ENCODE measurements around the gene RBBP8. TPM values are rescaled to one million over a fixed set of nuclear protein-coding genes. Genes with fewer than 3 reads are reported as not detected.

Gene RBBP8
- polyA plus RNA-seq, 3 donors = 5.8 to 9.6 (median 7.8) TPM

DNA sequence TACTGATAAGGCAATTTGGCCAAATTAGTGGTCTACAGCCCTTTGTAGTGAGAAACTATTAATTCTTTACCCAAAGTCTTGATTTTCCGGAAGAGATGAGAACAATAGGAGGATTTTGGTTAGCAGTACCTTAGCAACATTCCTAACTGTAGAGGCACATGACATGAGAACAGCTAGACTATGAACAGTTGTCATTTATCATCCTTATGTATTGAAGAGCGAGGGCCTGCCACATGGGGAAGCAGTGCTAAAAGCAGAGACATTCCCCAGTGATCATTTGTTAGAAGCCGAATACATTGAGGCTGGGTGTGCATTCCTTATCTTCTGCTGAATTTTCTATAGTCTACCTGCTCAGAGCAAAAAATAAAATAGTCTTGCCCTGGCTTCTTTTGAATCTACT, 65.2 kb downstream of the RBBP8 start:
- Mint-ChIP-seq H3K4me1 (no peaks in the 10 kb centered on the region), H3K4me3 (no peak overlapping the region), H3K9me3 (no peaks in the 10 kb centered on the region), H3K27ac (no peak overlapping the region), H3K36me3 (peaks cover 47 to 52% of the 10 kb centered on the region in 2 donors), H3K27me3 (ENCODE audit: low read depth in 3 of 3) (no peaks in the 10 kb centered on the region)
- intact Hi-C loops (cut with micrococcal nuclease) = no loop called here
- Histone ChIP-seq H3K27me3 (ENCODE audit: control insufficient read depth in 2 of 2, insufficient read depth in 2 of 2, low read length in 2 of 2) (no peaks in the 10 kb centered on the region), H3K27ac (ENCODE audit: low read depth in 1 of 2, low read length in 2 of 2) (no peak overlapping the region), H3K4me3 (replicated peaks in 1 of 3; ENCODE audit: low read depth in 2 of 3, low read length in 3 of 3) (no peak overlapping the region), H3K9me3 (replicated peaks in 1 of 2; ENCODE audit: control insufficient read depth in 1 of 2, insufficient read depth in 1 of 2, low read length in 2 of 2) (no peaks in the 10 kb centered on the region), H4K20me1 (ENCODE audit: insufficient read depth, low read length) (no peaks in the 10 kb centered on the region), H3K36me3 (replicated peaks in 1 of 2; ENCODE audit: control insufficient read depth in 1 of 2, insufficient read depth in 2 of 2, low read length in 2 of 2) (peaks cover 17 to 63% of the 10 kb centered on the region in 2 donors), H3K79me2 (ENCODE audit: insufficient read depth, low read length) (no peaks in the 10 kb centered on the region), H3K4me1 (ENCODE audit: control insufficient read depth in 1 of 2, insufficient read depth in 2 of 2, low read length in 2 of 2) (no peaks in the 10 kb centered on the region), H2AFZ (ENCODE audit: insufficient read depth, low read depth, low read length, poor library complexity, severe bottlenecking) (no peak overlapping the region), H3K9ac (ENCODE audit: insufficient read depth, low read length, poor library complexity, severe bottlenecking) (no peak overlapping the region), H3K4me2 (replicated peaks; ENCODE audit: extremely low read depth, low read length, poor library complexity, severe bottlenecking) (no peak overlapping the region)
- DNase-seq = no peak
- WGBS (ENCODE audit: insufficient coverage) = 100% methylated on average over 1 of the region's 3 CpGs
- TF ChIP-seq, protein P1, sequence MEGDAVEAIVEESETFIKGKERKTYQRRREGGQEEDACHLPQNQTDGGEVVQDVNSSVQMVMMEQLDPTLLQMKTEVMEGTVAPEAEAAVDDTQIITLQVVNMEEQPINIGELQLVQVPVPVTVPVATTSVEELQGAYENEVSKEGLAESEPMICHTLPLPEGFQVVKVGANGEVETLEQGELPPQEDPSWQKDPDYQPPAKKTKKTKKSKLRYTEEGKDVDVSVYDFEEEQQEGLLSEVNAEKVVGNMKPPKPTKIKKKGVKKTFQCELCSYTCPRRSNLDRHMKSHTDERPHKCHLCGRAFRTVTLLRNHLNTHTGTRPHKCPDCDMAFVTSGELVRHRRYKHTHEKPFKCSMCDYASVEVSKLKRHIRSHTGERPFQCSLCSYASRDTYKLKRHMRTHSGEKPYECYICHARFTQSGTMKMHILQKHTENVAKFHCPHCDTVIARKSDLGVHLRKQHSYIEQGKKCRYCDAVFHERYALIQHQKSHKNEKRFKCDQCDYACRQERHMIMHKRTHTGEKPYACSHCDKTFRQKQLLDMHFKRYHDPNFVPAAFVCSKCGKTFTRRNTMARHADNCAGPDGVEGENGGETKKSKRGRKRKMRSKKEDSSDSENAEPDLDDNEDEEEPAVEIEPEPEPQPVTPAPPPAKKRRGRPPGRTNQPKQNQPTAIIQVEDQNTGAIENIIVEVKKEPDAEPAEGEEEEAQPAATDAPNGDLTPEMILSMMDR (IDR thresholded peaks at IDR 0.05) = no peak

DNA sequence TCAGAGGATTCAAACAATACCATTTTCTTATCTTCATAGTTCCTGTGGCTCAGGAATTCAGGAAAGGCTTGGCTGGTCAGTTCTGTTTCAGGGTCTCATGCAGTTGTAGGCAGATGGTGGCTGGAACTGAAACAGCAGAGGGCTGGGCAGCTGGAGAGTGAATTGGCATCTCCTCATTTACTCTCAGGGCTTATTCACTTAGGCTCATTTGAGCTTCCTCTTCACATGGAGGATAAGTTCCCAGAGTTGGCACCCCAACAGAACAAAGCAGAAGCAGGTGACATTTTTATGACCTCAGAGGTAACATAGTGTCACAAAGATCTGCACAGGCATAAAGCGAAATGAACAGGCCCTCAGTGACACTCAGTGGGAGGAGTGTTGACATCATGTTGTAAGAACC, 66.1 kb downstream of the RBBP8 start:
- H3K4me1 ChIP-seq (ENCODE audit: control insufficient read depth in 1 of 2, insufficient read depth in 2 of 2, low read length in 2 of 2) = no peaks in the 10 kb centered on the region
- H4K20me1 ChIP-seq (ENCODE audit: insufficient read depth, low read length) = no peaks in the 10 kb centered on the region
- no CpG with 5 or more reads among the region's 1 CpG for WGBS (ENCODE audit: insufficient coverage)
- no peak overlapping the region for H3K27ac ChIP-seq (ENCODE audit: low read depth in 1 of 2, low read length in 2 of 2)
- H3K36me3 ChIP-seq (replicated peaks in 1 of 2; ENCODE audit: control insufficient read depth in 1 of 2, insufficient read depth in 2 of 2, low read length in 2 of 2) = peaks cover 17 to 65% of the 10 kb centered on the region in 2 donors
- no peak overlapping the region for H3K9ac ChIP-seq (ENCODE audit: insufficient read depth, low read length, poor library complexity, severe bottlenecking)
- Mint-ChIP-seq H3K27ac (no peak overlapping the region), H3K27me3 (ENCODE audit: low read depth in 3 of 3) (no peaks in the 10 kb centered on the region), H3K4me3 (no peak overlapping the region), H3K9me3 (no peaks in the 10 kb centered on the region), H3K4me1 (no peaks in the 10 kb centered on the region), H3K36me3 (peaks cover 43 to 56% of the 10 kb centered on the region in 2 donors)
- no peak overlapping the region for H2AFZ ChIP-seq (ENCODE audit: insufficient read depth, low read depth, low read length, poor library complexity, severe bottlenecking)
- H3K4me2 ChIP-seq (replicated peaks; ENCODE audit: extremely low read depth, low read length, poor library complexity, severe bottlenecking) = no peak overlapping the region
- H3K4me3 ChIP-seq (replicated peaks in 1 of 3; ENCODE audit: low read depth in 2 of 3, low read length in 3 of 3) = no peak overlapping the region
- intact Hi-C loops (cut with micrococcal nuclease) = no loop called here
- H3K9me3 ChIP-seq (replicated peaks in 1 of 2; ENCODE audit: control insufficient read depth in 1 of 2, insufficient read depth in 1 of 2, low read length in 2 of 2) = no peaks in the 10 kb centered on the region
- no peaks in the 10 kb centered on the region for H3K27me3 ChIP-seq (ENCODE audit: control insufficient read depth in 2 of 2, insufficient read depth in 2 of 2, low read length in 2 of 2)
- H3K79me2 ChIP-seq (ENCODE audit: insufficient read depth, low read length) = no peaks in the 10 kb centered on the region
- TF ChIP-seq, protein P1 (IDR thresholded peaks at IDR 0.05) = no peak
- DNase-seq = no peak
